K562 (cell line): ENCODE data around the gene ZNF330. TPM values are rescaled to one million over a fixed set of nuclear protein-coding genes. Genes with fewer than 3 reads are reported as not detected.

Experiments
- ATAC-seq: fragments of 200-7000 bp; cut with Tn5 transposase; 3 replicates; pipeline ENCODE4 v1.9.1; 2020; ENCODE audit warnings: moderate library complexity
- BruUV-seq: library from RNA; stranded (reverse); fragments of 400-500 nt; replicated peaks from 2 replicates; lab custom pipeline; 2021; lab: Mats Ljungman, UMichigan
- CTCF ChIA-PET: fragments of 300-600 bp; formaldehyde crosslinking; extraction: SDS; loops from one replicate; lab custom pipeline; 2021; ENCODE audit warnings: low intra/inter-chr PET ratio; lab: Yijun Ruan, JAX
- POLR2A ChIA-PET: fragments of 300-600, 350-650 bp; sonication (Branson Sonifier 250); formaldehyde crosslinking; extraction: SDS; loops from one replicate; lab custom pipeline; 2021; ENCODE audit warnings: antibody characterized with exemption, inconsistent platforms; lab: Yijun Ruan, JAX
- DNase-seq, 4 experiments: peaks; one replicate each; pipeline versions ENCODE4 v3.0.0 to v3.0.0-alpha.2; 2011 to 2018; ENCODE audit warnings: low spot score in 3 of 4, mixed read lengths in 3 of 4; ENCODE audit errors: extremely low read depth in 1 of 4
- FAIRE-seq: peaks from 2 replicates; lab custom pipeline; 2011; peaks lifted over from hg19 to GRCh38; lab: Jason Lieb, UNC
- H2AFZ ChIP-seq: 2 replicates; pipeline ENCODE4 v1.6.0; 2011; ENCODE audit warnings: low read depth, low read length, control low read depth, inconsistent platforms
- H3K27ac ChIP-seq: fragments of 200-600 bp; 3 replicates; pipeline ENCODE4 v1.8.0; 2011; ENCODE audit warnings: low read depth, mild to moderate bottlenecking, control low read depth, inconsistent platforms, low read length, moderate library complexity, mixed read lengths; ENCODE audit errors: extremely low read depth
- H3K27me3 ChIP-seq, 2 experiments: fragments of 300-600 bp in 1 of 2; 2 replicates in 1 of 2; 3 replicates in 1 of 2; pipeline versions ENCODE4 v1.6.0 to v1.8.0; 2011; ENCODE audit warnings: inconsistent platforms in 2 of 2, low read length in 2 of 2, mild to moderate bottlenecking in 1 of 2, mixed read lengths in 1 of 2, moderate library complexity in 1 of 2; ENCODE audit not compliant: control insufficient read depth in 2 of 2, insufficient read depth in 2 of 2
- H3K36me3 ChIP-seq: fragments of 300-600 bp; 3 replicates; pipeline ENCODE4 v1.8.0; 2011; ENCODE audit warnings: mild to moderate bottlenecking, low read length, inconsistent platforms; ENCODE audit not compliant: control insufficient read depth, insufficient read depth
- H3K4me1 ChIP-seq, 2 experiments: fragments of 200-600 bp in 1 of 2; replicated peaks in 1 of 2; 2 replicates in 1 of 2; 3 replicates in 1 of 2; pipeline versions ENCODE4 v1.5.1 to v1.8.0; 2011; ENCODE audit warnings: inconsistent platforms in 2 of 2, low read length in 2 of 2, mild to moderate bottlenecking in 1 of 2, mixed read lengths in 1 of 2, moderate library complexity in 1 of 2; ENCODE audit not compliant: control insufficient read depth in 2 of 2, insufficient read depth in 2 of 2
- H3K4me2 ChIP-seq: 2 replicates; pipeline ENCODE4 v1.6.1; 2011; ENCODE audit warnings: low read length, control low read depth, inconsistent platforms, mixed read lengths; ENCODE audit not compliant: insufficient read depth
- H3K4me3 ChIP-seq: fragments of 200-600 bp; sonication (generic), shearing (Covaris generic); 2 replicates; pipeline ENCODE4 v1.5.1; 2016; ENCODE audit warnings: control low read depth, inconsistent platforms
- H3K79me2 ChIP-seq: fragments of 200-600 bp; 3 replicates; pipeline ENCODE4 v1.8.0; 2011; ENCODE audit warnings: low read length, inconsistent platforms; ENCODE audit not compliant: control insufficient read depth, insufficient read depth
- H3K9ac ChIP-seq, 2 experiments: 2 replicates each; pipeline versions ENCODE4 v1.6.0 to v1.6.1; 2011; ENCODE audit warnings: low read depth in 2 of 2, low read length in 2 of 2, control low read depth in 1 of 2, inconsistent platforms in 1 of 2, mild to moderate bottlenecking in 1 of 2, mixed read lengths in 1 of 2; ENCODE audit not compliant: insufficient read depth in 1 of 2
- H3K9me1 ChIP-seq: one replicate; pipeline ENCODE4 v1.6.0; 2011; ENCODE audit warnings: inconsistent platforms, mild to moderate bottlenecking, low read length, moderate library complexity; ENCODE audit not compliant: control insufficient read depth, insufficient read depth
- H3K9me3 ChIP-seq: replicated peaks from 2 replicates; pipeline ENCODE4 v1.5.1; 2011; ENCODE audit warnings: low read depth, low read length, inconsistent platforms; ENCODE audit not compliant: control insufficient read depth, insufficient read depth
- H4K20me1 ChIP-seq: replicated peaks from 2 replicates; pipeline ENCODE4 v1.6.1; 2011; ENCODE audit warnings: low read length, inconsistent platforms, mixed read lengths; ENCODE audit not compliant: control insufficient read depth, insufficient read depth
- CBFB ChIP-seq: sonication (generic); formaldehyde crosslinking; IDR thresholded peaks from 2 replicates; pipeline ENCODE4 v1.4.0; 2020; ENCODE audit warnings: mild to moderate bottlenecking, missing genetic modification reagents
- EHMT2 ChIP-seq: fragments of 450-650 bp; IDR thresholded peaks from 2 replicates; pipeline ENCODE4 v1.6.1; 2018; ENCODE audit warnings: antibody characterized with exemption
- MBD2 ChIP-seq: sonication (generic); IDR thresholded peaks from 2 replicates; pipeline ENCODE4 v1.6.1; 2016; ENCODE audit warnings: low read depth, borderline replicate concordance
- NR4A1 ChIP-seq, 2 experiments: fragments of 250-450 bp in 1 of 2; fragments of 450-650 bp in 1 of 2; sonication (Bioruptor Pico) in 1 of 2; IDR thresholded peaks; 2 replicates each; pipeline versions ENCODE4 v1.4.0 to v1.6.1; 2016 to 2020; ENCODE audit warnings: mild to moderate bottlenecking in 2 of 2, missing compliant biosample characterization in 1 of 2, missing genetic modification characterization in 1 of 2, moderate library complexity in 1 of 2
- RBM39 ChIP-seq: fragments of 200-400 bp; formaldehyde crosslinking; optimal IDR thresholded peaks from 2 replicates; pipeline ENCODE3; 2018; ENCODE audit warnings: low read depth, low read length
- SPI1 ChIP-seq: IDR thresholded peaks from 2 replicates; pipeline ENCODE4 v1.6.1; 2011; ENCODE audit warnings: low read depth, low read length, control low read depth, borderline replicate concordance
- TBL1XR1 ChIP-seq, 2 experiments: IDR thresholded peaks; 2 replicates each; pipeline ENCODE4 v1.6.1; 2012; ENCODE audit warnings: improper control_type of control experiment in 2 of 2, low read length in 2 of 2, mild to moderate bottlenecking in 1 of 2
- ZBTB26 ChIP-seq: fragments of 450-650 bp; formaldehyde crosslinking; IDR thresholded peaks from 2 replicates; pipeline ENCODE4 v1.4.0; 2022; ENCODE audit warnings: missing genetic modification characterization
- ZBTB8A ChIP-seq: fragments of 450-650 bp; IDR thresholded peaks from 2 replicates; pipeline ENCODE4 v1.6.1; 2018; ENCODE audit warnings: mild to moderate bottlenecking, moderate library complexity; ENCODE audit not compliant: partially characterized antibody
- ZFP91 ChIP-seq: sonication (generic); formaldehyde crosslinking; IDR thresholded peaks from 2 replicates; pipeline ENCODE4 v1.8.0; 2022; ENCODE audit warnings: mild to moderate bottlenecking, missing genetic modification reagents
- ZNF12 ChIP-seq: sonication (generic); formaldehyde crosslinking; IDR thresholded peaks from 2 replicates; pipeline ENCODE4 v1.4.0; 2020; ENCODE audit warnings: mild to moderate bottlenecking, missing genetic modification reagents
- ZNF121 ChIP-seq: sonication (generic); formaldehyde crosslinking; conservative IDR thresholded peaks from 2 replicates; pipeline ENCODE4 v1.8.0; 2022; ENCODE audit warnings: missing genetic modification reagents
- ZNF644 ChIP-seq: fragments of 200-800 bp; sonication (Bioruptor generic); IDR thresholded peaks from 2 replicates; pipeline ENCODE4 v1.6.1; 2016; ENCODE audit warnings: low read depth, missing genetic modification characterization, missing compliant biosample characterization
- ZNF696 ChIP-seq: fragments of 250-450 bp; sonication (Bioruptor Pico); conservative IDR thresholded peaks from 2 replicates; pipeline ENCODE4 v1.4.0; 2020; ENCODE audit warnings: mild to moderate bottlenecking, moderate library complexity
- WGBS: fragments of 100-300 bp; shearing (Covaris generic); methylation state at CpG from one replicate; pipeline ENCODE4 v1.1.6; 2016; ENCODE audit warnings: low coverage, mixed read lengths; ENCODE audit not compliant: insufficient coverage; ENCODE audit errors: missing lambda C conversion rate; 5-methylcytosine and 5-hydroxymethylcytosine counted together
- in situ Hi-C: fragments of 300-500 bp; cut with MboI; formaldehyde crosslinking; loops from 4 replicates; pipeline ENCODE4 v1.15.0; 2018; ENCODE audit warnings: inconsistent platforms, mixed read lengths
- intact Hi-C: fragments of 100-400 bp; cut with micrococcal nuclease; formaldehyde crosslinking; loops from 2 replicates; pipeline ENCODE4 v1.14.2; 2022
- polyA plus RNA-seq, 8 experiments: library from polyadenylated mRNA; depleted of rRNA in 4 of 8; stranded (reverse) in 5 of 8; unstranded in 3 of 8; fragments of >200 nt; fragmentation: Nextera tagmentation in 2 of 8; fragmentation: Illumina TruSeq in 1 of 8; extraction: Ambion mirVana in 2 of 8; extraction: Trizol in 1 of 8; gene quantifications; 2 replicates each; pipeline versions ENCODE4 v1.2.1 to v1.2.3, GENCODE V29; 2011 to 2014; ENCODE audit warnings: inconsistent platforms in 1 of 8, missing spikeins in 1 of 8
- total RNA-seq, 7 experiments: library from RNA; depleted of rRNA in 6 of 7; stranded (reverse); fragments of >200 nt in 6 of 7; fragmentation: Illumina TruSeq in 2 of 7; extraction: Trizol in 2 of 7; gene quantifications; 2 replicates each; pipeline versions ENCODE4 v1.2.1 to v1.2.3, GENCODE V29; 2011 to 2021; ENCODE audit warnings: low replicate concordance in 1 of 7

Gene ZNF330
- total and polyA plus RNA-seq, 9 of the 15 experiments (the other 6 are each of a cell fraction or from before 2014, with no cell fraction given) = 70.0 to 115 (median 92.0) TPM

DNA sequence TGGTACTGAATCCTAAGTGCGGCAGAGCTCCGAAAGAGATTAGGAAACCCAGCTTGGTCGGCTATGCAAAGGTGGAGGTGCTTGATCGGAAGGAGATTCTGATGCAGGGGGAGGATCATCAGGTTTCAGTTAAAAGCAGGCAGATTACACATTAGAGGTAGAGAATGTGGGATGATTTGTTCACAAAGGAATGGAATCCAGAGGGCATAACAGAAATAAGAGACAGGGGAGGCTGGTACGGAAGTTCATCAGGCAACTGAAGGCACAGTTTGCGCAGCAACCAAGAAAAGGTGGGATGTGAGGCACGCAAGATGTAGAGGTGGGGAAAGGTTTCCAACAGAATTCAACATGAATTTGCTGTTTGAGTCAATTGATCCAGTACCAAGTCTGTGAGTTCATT is 424 bp upstream of the ZNF330 start:
- ATAC-seq (no peak; the same call in 1 of the 3 replicates), DNase-seq (no peak), FAIRE-seq (no peak)
- peaks cover 47% of the 10 kb centered on the region for H3K79me2 ChIP-seq
- CTCF ChIA-PET = no interaction called here
- no peaks in the 10 kb centered on the region for H3K27me3 ChIP-seq
- peak overlapping the region in 1 of 2 experiments; percentile 95; a peak in 2 of 4 replicates for H3K9ac ChIP-seq
- H4K20me1 ChIP-seq = 0 out of 2 replicates have a peak, but pooled peaks cover 4% of the 10 kb centered on the region
- intact Hi-C loops (no loop called here), in situ Hi-C loops (no loop called here)
- no peak overlapping the region for H3K27ac ChIP-seq
- no peak for TF ChIP-seq TBL1XR1 (IDR thresholded peaks at IDR 0.05; ENCODE audit: low read length in 2 of 2)
- TF ChIP-seq ZNF644 (tag) = 0 out of 2 replicates have a peak, but pooled peaks have one; percentile 23
- TF ChIP-seq EHMT2 = 0 out of 2 replicates have a peak, but pooled peaks have one; percentile 26
- TF ChIP-seq ZNF121 (CRISPR knock-in tag) = no peak
- H3K9me3 ChIP-seq = no peaks in the 10 kb centered on the region
- peaks cover 4 to 12% of the 10 kb centered on the region in 2 experiments; a peak in 3 of 5 replicates for H3K4me1 ChIP-seq
- BruUV-seq = no TSS peak
- WGBS = 56% methylated on average over 6 of the region's 7 CpGs
- no peaks in the 10 kb centered on the region for H3K9me1 ChIP-seq
- H2AFZ ChIP-seq = peak overlapping the region; percentile 85
- POLR2A ChIA-PET = no interaction called here
- H3K4me2 ChIP-seq = peak overlapping the region; percentile 92
- H3K36me3 ChIP-seq = peaks cover 33% of the 10 kb centered on the region; the same call in 2 of the 3 replicates
- H3K4me3 ChIP-seq = peak overlapping the region; percentile 83; the same call in 1 of the 2 replicates

DNA sequence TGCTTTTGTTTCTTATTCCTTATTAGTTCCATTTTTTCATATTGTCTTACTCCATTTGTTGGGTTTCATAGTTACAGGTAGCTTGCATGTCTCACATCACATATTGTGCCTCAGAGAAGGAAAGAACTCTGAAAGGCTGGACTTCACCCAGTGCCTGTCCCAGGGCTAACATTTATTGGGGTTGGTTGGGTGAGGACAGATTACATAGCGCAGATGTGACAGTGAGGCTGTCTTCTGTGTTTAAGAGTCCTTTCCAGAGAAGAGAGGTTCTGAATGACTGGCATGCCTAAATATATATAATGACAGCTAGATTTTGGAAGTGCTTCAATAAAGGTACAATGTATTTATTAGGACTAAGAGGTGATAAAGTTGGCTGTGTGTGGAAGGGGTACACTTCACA is 2.7 kb downstream of the ZNF330 start:
- intact Hi-C loops (no loop called here), in situ Hi-C loops (no loop called here)
- H3K9ac ChIP-seq = no peak overlapping the region
- no peak overlapping the region for H3K4me3 ChIP-seq
- no peak for FAIRE-seq
- peaks cover 60% of the 10 kb centered on the region for H3K79me2 ChIP-seq
- no peak for DNase-seq
- BruUV-seq = no TSS peak
- ATAC-seq = no peak
- H3K27me3 ChIP-seq = no peaks in the 10 kb centered on the region
- CTCF ChIA-PET = no interaction called here
- H3K9me1 ChIP-seq = no peaks in the 10 kb centered on the region
- no peak overlapping the region for H3K27ac ChIP-seq
- no peak overlapping the region for H2AFZ ChIP-seq
- H3K36me3 ChIP-seq = peaks cover 58% of the 10 kb centered on the region
- POLR2A ChIA-PET = no interaction called here
- H3K4me1 ChIP-seq = peaks cover 4 to 12% of the 10 kb centered on the region in 2 experiments; a peak in 3 of 5 replicates
- no peak overlapping the region for H3K4me2 ChIP-seq
- H3K9me3 ChIP-seq = no peaks in the 10 kb centered on the region
- whole genome bisulfite sequencing = 100% methylated on average over 1 of the region's 1 CpG
- H4K20me1 ChIP-seq = 0 out of 2 replicates have a peak, but pooled peaks cover 4% of the 10 kb centered on the region
- TF ChIP-seq ZNF12 (CRISPR knock-in tag) (no peak), NR4A1 (CRISPR knock-in tag; IDR thresholded peaks at IDR 0.05) (no peak), NR4A1 (tag; IDR thresholded peaks at IDR 0.05) (no peak), ZNF696 (no peak), SPI1 (no peak), CBFB (CRISPR knock-in tag) (no peak), ZBTB8A (no peak), ZBTB26 (CRISPR knock-in tag) (no peak), RBM39 (no peak), ZFP91 (CRISPR knock-in tag) (no peak), MBD2 (no peak)
